Large intestine (tissue), 3 donors: Measurements from ENCODE around the gene BACE2. TPM values are rescaled to one million over a fixed set of nuclear protein-coding genes. Genes with fewer than 3 reads are reported as not detected.
"Not testable (repeated sequence)": the region's sequence is repeated elsewhere in the genome, so short reads cannot be mapped to it uniquely, and the experiment has no call there.

Experiments used
- DNase-seq, 2 donors: peaks; one replicate each; pipeline versions ENCODE4 v3.0.0 to v3.0.0-alpha.2; 2013
- H3K27ac ChIP-seq: one replicate; pipeline ENCODE4 v1.5.1; 2013; ENCODE audit warnings: low read length
- H3K27me3 ChIP-seq: 2 replicates; pipeline ENCODE4 v1.6.1; 2013; ENCODE audit warnings: low read length; ENCODE audit not compliant: control insufficient read depth, insufficient read depth
- H3K36me3 ChIP-seq: 2 replicates; pipeline ENCODE4 v1.6.1; 2013; ENCODE audit warnings: low read length; ENCODE audit not compliant: control insufficient read depth, insufficient read depth
- H3K4me1 ChIP-seq: one replicate; pipeline ENCODE4 v1.6.1; 2013; ENCODE audit warnings: low read length; ENCODE audit not compliant: control insufficient read depth, insufficient read depth
- H3K4me3 ChIP-seq: one replicate; pipeline ENCODE4 v1.5.1; 2013; ENCODE audit warnings: low read length
- H3K9me3 ChIP-seq: one replicate; pipeline ENCODE4 v1.6.1; 2013; ENCODE audit warnings: mild to moderate bottlenecking, low read depth, low read length, moderate library complexity; ENCODE audit not compliant: control insufficient read depth
- WGBS: methylation state at CpG from one replicate; pipeline ENCODE4 v1.1.5; 2013; ENCODE audit warnings: low lambda C conversion rate; ENCODE audit not compliant: insufficient coverage; 5-methylcytosine and 5-hydroxymethylcytosine counted together
- polyA plus RNA-seq: library from polyadenylated mRNA; unstranded; fragments of 120-200 nt; gene quantifications from one replicate; pipeline ENCODE4 v1.2.1, GENCODE V29; 2013

The BACE2 gene
- polyA plus RNA-seq, 1 donor: 20.7 TPM

- H3K4me1 ChIP-seq: no peaks in the 10 kb centered on the region
- no peak for DNase-seq
- H3K4me3 ChIP-seq: no peak overlapping the region
- 100% methylated on average over 2 of the region's 5 CpGs for WGBS
- no peaks in the 10 kb centered on the region for H3K9me3 ChIP-seq
- no peak overlapping the region for H3K27ac ChIP-seq
- no peaks in the 10 kb centered on the region for H3K27me3 ChIP-seq
- H3K36me3 ChIP-seq: no peaks in the 10 kb centered on the region
These were observed 29.0 kb downstream of the BACE2 start for GRCh38 chr21:41196993-41197392.

GRCh38 chr21:41197582-41197981 is 29.6 kb downstream of the BACE2 start:
- Histone ChIP-seq H3K4me1 (no peaks in the 10 kb centered on the region), H3K4me3 (no peak overlapping the region), H3K9me3 (no peaks in the 10 kb centered on the region), H3K36me3 (no peaks in the 10 kb centered on the region), H3K27ac (no peak overlapping the region), H3K27me3 (no peaks in the 10 kb centered on the region)
- no CpG with 5 or more reads among the region's 2 CpGs for WGBS
- DNase-seq: no peak

GRCh38 chr21:41198647-41199046 is 30.7 kb downstream of the BACE2 start:
- not testable (repeated sequence) for H3K4me1 ChIP-seq, H3K27ac ChIP-seq, H3K27me3 ChIP-seq, H3K36me3 ChIP-seq, DNase-seq, H3K4me3 ChIP-seq, H3K9me3 ChIP-seq
- 100% methylated on average over 1 of the region's 5 CpGs for WGBS

- no peak overlapping the region for H3K4me3 ChIP-seq
- no peaks in the 10 kb centered on the region for H3K9me3 ChIP-seq
- no peaks in the 10 kb centered on the region for H3K27me3 ChIP-seq
- H3K36me3 ChIP-seq: no peaks in the 10 kb centered on the region
- DNase-seq: no peak
- no peaks in the 10 kb centered on the region for H3K4me1 ChIP-seq
- WGBS: no CpG with 5 or more reads among the region's 10 CpGs
- H3K27ac ChIP-seq: no peak overlapping the region
These were observed 31.2 kb downstream of the BACE2 start for GRCh38 chr21:41199123-41199522.

- Histone ChIP-seq H3K4me3 (no peak overlapping the region), H3K9me3 (no peaks in the 10 kb centered on the region), H3K36me3 (no peaks in the 10 kb centered on the region), H3K27ac (no peak overlapping the region), H3K27me3 (no peaks in the 10 kb centered on the region), H3K4me1 (no peaks in the 10 kb centered on the region)
- WGBS: 93% methylated on average over 2 of the region's 10 CpGs
- no peak for DNase-seq
These were observed 31.6 kb downstream of the BACE2 start for GRCh38 chr21:41199588-41199987.

- no peak for DNase-seq
- 100% methylated on average over 1 of the region's 5 CpGs for WGBS
- H3K4me1 ChIP-seq: no peaks in the 10 kb centered on the region
- H3K9me3 ChIP-seq: no peaks in the 10 kb centered on the region
- no peaks in the 10 kb centered on the region for H3K36me3 ChIP-seq
- H3K27me3 ChIP-seq: no peaks in the 10 kb centered on the region
- no peak overlapping the region for H3K27ac ChIP-seq
- no peak overlapping the region for H3K4me3 ChIP-seq
These were observed 33.4 kb downstream of the BACE2 start for GRCh38 chr21:41201385-41201784.

- Histone ChIP-seq H3K9me3 (no peaks in the 10 kb centered on the region), H3K4me3 (no peak overlapping the region), H3K4me1 (no peaks in the 10 kb centered on the region), H3K36me3 (no peaks in the 10 kb centered on the region), H3K27ac (no peak overlapping the region), H3K27me3 (no peaks in the 10 kb centered on the region)
- 83% methylated on average over 1 of the region's 3 CpGs for WGBS
- DNase-seq: no peak
These were observed 36.8 kb downstream of the BACE2 start for GRCh38 chr21:41204736-41205135.

GRCh38 chr21:41207401-41208375 is 39.7 kb downstream of the BACE2 start:
- no CpG with 5 or more reads among the region's 17 CpGs for WGBS
- DNase-seq: peak; percentile 59 to 67
- Histone ChIP-seq H3K9me3 (no peaks in the 10 kb centered on the region), H3K4me3 (no peak overlapping the region), H3K4me1 (no peaks in the 10 kb centered on the region), H3K36me3 (no peaks in the 10 kb centered on the region), H3K27me3 (no peaks in the 10 kb centered on the region), H3K27ac (no peak overlapping the region)

GRCh38 chr21:41208376-41208763 is 40.4 kb downstream of the BACE2 start:
- H3K27me3 ChIP-seq: no peaks in the 10 kb centered on the region
- no peaks in the 10 kb centered on the region for H3K4me1 ChIP-seq
- H3K9me3 ChIP-seq: no peaks in the 10 kb centered on the region
- DNase-seq: no peak
- H3K27ac ChIP-seq: no peak overlapping the region
- WGBS: no CpG with 5 or more reads among the region's 6 CpGs
- no peaks in the 10 kb centered on the region for H3K36me3 ChIP-seq
- no peak overlapping the region for H3K4me3 ChIP-seq

- Histone ChIP-seq H3K9me3 (no peaks in the 10 kb centered on the region), H3K4me3 (no peak overlapping the region), H3K36me3 (no peaks in the 10 kb centered on the region), H3K27ac (no peak overlapping the region), H3K27me3 (no peaks in the 10 kb centered on the region), H3K4me1 (no peaks in the 10 kb centered on the region)
- no peak for DNase-seq
- WGBS: 94% methylated on average over 3 of the region's 17 CpGs
These were observed 41.2 kb downstream of the BACE2 start for GRCh38 chr21:41209016-41209619.
